Keratinocyte (primary cell): ENCODE results near the gene LEP. TPM values are rescaled to one million over a fixed set of nuclear protein-coding genes. Genes with fewer than 3 reads are reported as not detected.

Experiments used
- DNase-seq: peaks from one replicate; pipeline ENCODE4 v3.0.0-alpha.2; 2011; ENCODE audit warnings: low read depth, missing footprints, low spot score
- FAIRE-seq: peaks from 2 replicates; lab custom pipeline; 2011; peaks lifted over from hg19 to GRCh38; lab: Jason Lieb, UNC
- H2AFZ ChIP-seq: 2 replicates; pipeline ENCODE4 v1.6.0; 2012; ENCODE audit warnings: low read length, control low read depth, inconsistent platforms; ENCODE audit not compliant: control insufficient read depth
- H3K27ac ChIP-seq: 2 replicates; pipeline ENCODE4 v1.5.1; 2011; ENCODE audit warnings: low read length; ENCODE audit not compliant: control insufficient read depth, insufficient read depth
- H3K27me3 ChIP-seq: 3 replicates; pipeline ENCODE4 v1.6.0; 2011; ENCODE audit warnings: low read length; ENCODE audit not compliant: control insufficient read depth, insufficient read depth; ENCODE audit errors: extremely low read depth
- H3K36me3 ChIP-seq, 2 experiments: 2 replicates in 1 of 2; 3 replicates in 1 of 2; pipeline ENCODE4 v1.5.1; 2011; ENCODE audit warnings: low read length in 2 of 2, mild to moderate bottlenecking in 1 of 2; ENCODE audit not compliant: control insufficient read depth in 2 of 2, insufficient read depth in 2 of 2; ENCODE audit errors: extremely low read depth in 1 of 2
- H3K4me1 ChIP-seq: 3 replicates; pipeline ENCODE4 v1.5.1; 2011; ENCODE audit warnings: low read length; ENCODE audit not compliant: control insufficient read depth, insufficient read depth; ENCODE audit errors: extremely low read depth
- H3K4me2 ChIP-seq: 3 replicates; pipeline ENCODE4 v1.6.0; 2011; ENCODE audit warnings: low read depth, low read length; ENCODE audit not compliant: control insufficient read depth, insufficient read depth; ENCODE audit errors: extremely low read depth
- H3K4me3 ChIP-seq, 3 experiments: fragments of 200-600 bp in 1 of 3; sonication (generic) in 1 of 3; 2 replicates in 2 of 3; 3 replicates in 1 of 3; pipeline ENCODE4 v1.5.1; 2011 to 2016; ENCODE audit warnings: low read length in 3 of 3, mild to moderate bottlenecking in 3 of 3, control low read depth in 2 of 3, inconsistent platforms in 1 of 3, low read depth in 1 of 3, mixed read lengths in 1 of 3, mixed run types in 1 of 3, moderate library complexity in 1 of 3; ENCODE audit not compliant: control insufficient read depth in 2 of 3, insufficient read depth in 2 of 3; ENCODE audit errors: extremely low read depth in 1 of 3
- H3K79me2 ChIP-seq: 2 replicates; pipeline ENCODE4 v1.6.0; 2012; ENCODE audit warnings: low read length; ENCODE audit not compliant: control insufficient read depth, insufficient read depth
- H3K9ac ChIP-seq: 3 replicates; pipeline ENCODE4 v1.6.0; 2011; ENCODE audit warnings: low read length; ENCODE audit not compliant: control insufficient read depth, insufficient read depth; ENCODE audit errors: extremely low read depth
- H3K9me1 ChIP-seq: 3 replicates; pipeline ENCODE4 v1.6.0; 2011; ENCODE audit warnings: low read length; ENCODE audit not compliant: control insufficient read depth, insufficient read depth; ENCODE audit errors: extremely low read depth
- H3K9me3 ChIP-seq: 2 replicates; pipeline ENCODE4 v1.5.1; 2012; ENCODE audit warnings: low read depth, low read length; ENCODE audit not compliant: control insufficient read depth
- H4K20me1 ChIP-seq: 3 replicates; pipeline ENCODE4 v1.6.0; 2011; ENCODE audit warnings: low read length; ENCODE audit not compliant: control insufficient read depth, insufficient read depth; ENCODE audit errors: extremely low read depth
- EZH2 ChIP-seq: IDR thresholded peaks from one replicate; pipeline ENCODE4 v1.6.1; 2012; ENCODE audit warnings: inconsistent platforms, mild to moderate bottlenecking, low read length, moderate library complexity
- dilution Hi-C: fragments of 300-500 bp; cut with MboI; formaldehyde crosslinking; loops from one replicate; pipeline ENCODE4 v1.7.0; 2020; ENCODE audit warnings: low sequenced_read_pairs; ENCODE audit not compliant: extremely low pct_ligation_motif_present
- polyA plus RNA-seq, 5 experiments: library from polyadenylated mRNA; depleted of rRNA in 3 of 5; stranded (reverse) in 3 of 5; stranded (forward) in 1 of 5; unstranded in 1 of 5; fragments of >200 nt; gene quantifications; 1 replicate in 1 of 5; 2 replicates in 3 of 5; 3 replicates in 1 of 5; pipeline versions ENCODE4 v1.2.1 to v1.2.3, GENCODE V29; 2011 to 2012; ENCODE audit warnings: missing spikeins in 2 of 5, low read depth in 1 of 5, low replicate concordance in 1 of 5
- TF ChIP-seq, protein P1 (sequence below), 3 experiments: IDR thresholded peaks in 1 of 3; conservative IDR thresholded peaks in 1 of 3; optimal IDR thresholded peaks in 1 of 3; 2 replicates in 2 of 3; 3 replicates in 1 of 3; pipeline versions ENCODE3 to v1.5.1; 2011; ENCODE audit warnings: low read length in 3 of 3, mild to moderate bottlenecking in 3 of 3, moderate library complexity in 2 of 3, control low read depth in 1 of 3, inconsistent platforms in 1 of 3; ENCODE audit not compliant: insufficient read depth in 2 of 3; ENCODE audit errors: extremely low read depth in 1 of 3

The LEP gene
- polyA plus RNA-seq, 1 donor (not counting 4 experiments of a cell fraction or from before 2014, with no cell fraction given), result 0.10 TPM

DNA sequence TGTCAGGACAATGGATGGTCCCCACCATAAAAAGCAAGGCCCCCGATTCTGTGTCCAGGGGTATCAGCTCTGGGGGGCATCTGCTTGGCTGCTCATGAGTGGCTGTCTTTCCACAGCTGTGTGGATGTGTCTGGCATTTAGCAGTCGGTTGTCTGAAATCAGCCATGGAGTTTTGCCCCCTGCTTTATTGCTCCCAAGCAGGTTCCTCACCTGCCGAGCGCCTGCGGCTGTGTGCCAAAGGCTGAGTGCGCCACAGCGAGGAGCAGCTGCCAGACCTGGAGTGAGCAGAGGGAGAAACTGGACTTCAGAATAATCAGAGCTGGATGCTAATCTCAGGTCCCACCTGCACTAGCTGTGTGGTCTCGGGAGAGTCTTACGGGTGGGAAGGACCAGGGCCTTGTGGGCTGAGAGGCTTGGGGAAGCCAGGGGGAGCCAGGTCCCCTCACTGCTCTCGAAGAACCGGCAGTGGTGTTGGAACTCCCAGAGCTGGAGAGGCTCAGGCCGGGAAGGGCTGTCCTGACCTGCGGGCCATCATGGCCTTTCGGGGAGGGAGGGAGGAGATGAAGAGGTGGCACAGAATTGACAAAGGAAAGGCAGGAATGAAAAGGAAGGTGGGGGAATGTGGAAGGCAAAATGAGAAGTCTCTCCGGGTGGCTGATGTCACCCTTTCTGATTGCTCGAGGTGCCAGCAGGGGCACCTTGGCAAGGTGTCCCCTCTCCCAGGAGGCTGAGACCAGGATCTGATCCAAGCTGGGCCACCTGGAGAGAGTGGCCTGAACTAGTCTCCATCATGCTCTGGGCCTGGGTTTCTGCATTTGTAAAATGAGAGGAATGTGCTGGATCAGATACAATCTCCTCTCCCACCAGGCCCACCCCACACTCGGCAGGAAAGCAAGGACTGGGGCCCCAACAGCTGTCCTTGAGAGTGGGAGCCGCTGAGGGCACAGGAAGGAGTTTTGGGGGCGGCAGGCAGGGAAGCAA lies 30.2 kb upstream of the LEP start:
- no peaks in the 10 kb centered on the region for H3K9me1 ChIP-seq
- dilution Hi-C loops, result no loop called here
- H3K27me3 ChIP-seq, result peaks cover 15% of the 10 kb centered on the region
- no peak for FAIRE-seq
- H3K4me1 ChIP-seq, result no peaks in the 10 kb centered on the region
- H4K20me1 ChIP-seq, result no peaks in the 10 kb centered on the region
- H3K9ac ChIP-seq, result no peak overlapping the region
- no peak overlapping the region for H2AFZ ChIP-seq
- DNase-seq, result no peak
- H3K4me3 ChIP-seq, result no peak overlapping the region
- no peak overlapping the region for H3K4me2 ChIP-seq
- TF ChIP-seq EZH2, result no peak
- TF ChIP-seq, protein P1, sequence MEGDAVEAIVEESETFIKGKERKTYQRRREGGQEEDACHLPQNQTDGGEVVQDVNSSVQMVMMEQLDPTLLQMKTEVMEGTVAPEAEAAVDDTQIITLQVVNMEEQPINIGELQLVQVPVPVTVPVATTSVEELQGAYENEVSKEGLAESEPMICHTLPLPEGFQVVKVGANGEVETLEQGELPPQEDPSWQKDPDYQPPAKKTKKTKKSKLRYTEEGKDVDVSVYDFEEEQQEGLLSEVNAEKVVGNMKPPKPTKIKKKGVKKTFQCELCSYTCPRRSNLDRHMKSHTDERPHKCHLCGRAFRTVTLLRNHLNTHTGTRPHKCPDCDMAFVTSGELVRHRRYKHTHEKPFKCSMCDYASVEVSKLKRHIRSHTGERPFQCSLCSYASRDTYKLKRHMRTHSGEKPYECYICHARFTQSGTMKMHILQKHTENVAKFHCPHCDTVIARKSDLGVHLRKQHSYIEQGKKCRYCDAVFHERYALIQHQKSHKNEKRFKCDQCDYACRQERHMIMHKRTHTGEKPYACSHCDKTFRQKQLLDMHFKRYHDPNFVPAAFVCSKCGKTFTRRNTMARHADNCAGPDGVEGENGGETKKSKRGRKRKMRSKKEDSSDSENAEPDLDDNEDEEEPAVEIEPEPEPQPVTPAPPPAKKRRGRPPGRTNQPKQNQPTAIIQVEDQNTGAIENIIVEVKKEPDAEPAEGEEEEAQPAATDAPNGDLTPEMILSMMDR (optimal IDR thresholded peaks at IDR 0.05 in 1 of 3, IDR thresholded peaks at IDR 0.05 in 1 of 3, conservative IDR thresholded peaks at IDR 0.05 in 1 of 3; ENCODE audit: extremely low read depth in 1 of 3, insufficient read depth in 2 of 3, low read length in 3 of 3), result no peak
- no peaks in the 10 kb centered on the region for H3K36me3 ChIP-seq
- H3K27ac ChIP-seq, result no peak overlapping the region
- no peaks in the 10 kb centered on the region for H3K79me2 ChIP-seq
- H3K9me3 ChIP-seq, result no peaks in the 10 kb centered on the region

DNA sequence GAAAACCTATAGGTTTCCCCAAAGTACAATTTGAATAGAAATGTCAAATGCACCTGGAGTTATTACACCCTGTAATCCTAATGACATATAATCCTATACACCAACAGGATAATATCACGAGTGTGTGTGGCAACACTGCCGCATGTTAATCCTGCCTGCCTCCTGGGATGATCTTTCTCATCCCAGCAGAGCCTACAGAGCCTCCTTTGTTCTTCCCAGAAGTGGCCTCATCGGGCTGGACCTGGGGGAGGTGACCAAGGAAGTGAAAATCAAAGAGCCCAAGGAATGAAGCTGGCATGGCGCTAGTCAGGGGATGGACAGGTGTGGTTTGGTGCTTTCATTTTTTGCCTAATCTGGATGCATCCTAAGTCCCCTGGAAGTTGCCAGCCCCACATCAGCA lies 29.5 kb upstream of the LEP start:
- FAIRE-seq (no peak), DNase-seq (no peak)
- Histone ChIP-seq H3K4me3 (no peak overlapping the region), H3K4me2 (no peak overlapping the region), H3K36me3 (no peaks in the 10 kb centered on the region), H2AFZ (no peak overlapping the region), H3K27me3 (peaks cover 12% of the 10 kb centered on the region), H3K9me3 (no peaks in the 10 kb centered on the region), H3K9ac (no peak overlapping the region), H3K79me2 (no peaks in the 10 kb centered on the region), H3K9me1 (no peaks in the 10 kb centered on the region), H3K4me1 (no peaks in the 10 kb centered on the region), H3K27ac (no peak overlapping the region), H4K20me1 (no peaks in the 10 kb centered on the region)
- dilution Hi-C loops, result no loop called here
- TF ChIP-seq EZH2, result no peak
